ENCODE data around the gene LRRC14B. TPM values are rescaled to one million over a fixed set of nuclear protein-coding genes. Genes with fewer than 3 reads are reported as not detected.

The LRRC14B gene
- total and polyA plus RNA-seq, 8 donors, result 0.05 to 0.37 TPM; not detected in 6

DNA sequence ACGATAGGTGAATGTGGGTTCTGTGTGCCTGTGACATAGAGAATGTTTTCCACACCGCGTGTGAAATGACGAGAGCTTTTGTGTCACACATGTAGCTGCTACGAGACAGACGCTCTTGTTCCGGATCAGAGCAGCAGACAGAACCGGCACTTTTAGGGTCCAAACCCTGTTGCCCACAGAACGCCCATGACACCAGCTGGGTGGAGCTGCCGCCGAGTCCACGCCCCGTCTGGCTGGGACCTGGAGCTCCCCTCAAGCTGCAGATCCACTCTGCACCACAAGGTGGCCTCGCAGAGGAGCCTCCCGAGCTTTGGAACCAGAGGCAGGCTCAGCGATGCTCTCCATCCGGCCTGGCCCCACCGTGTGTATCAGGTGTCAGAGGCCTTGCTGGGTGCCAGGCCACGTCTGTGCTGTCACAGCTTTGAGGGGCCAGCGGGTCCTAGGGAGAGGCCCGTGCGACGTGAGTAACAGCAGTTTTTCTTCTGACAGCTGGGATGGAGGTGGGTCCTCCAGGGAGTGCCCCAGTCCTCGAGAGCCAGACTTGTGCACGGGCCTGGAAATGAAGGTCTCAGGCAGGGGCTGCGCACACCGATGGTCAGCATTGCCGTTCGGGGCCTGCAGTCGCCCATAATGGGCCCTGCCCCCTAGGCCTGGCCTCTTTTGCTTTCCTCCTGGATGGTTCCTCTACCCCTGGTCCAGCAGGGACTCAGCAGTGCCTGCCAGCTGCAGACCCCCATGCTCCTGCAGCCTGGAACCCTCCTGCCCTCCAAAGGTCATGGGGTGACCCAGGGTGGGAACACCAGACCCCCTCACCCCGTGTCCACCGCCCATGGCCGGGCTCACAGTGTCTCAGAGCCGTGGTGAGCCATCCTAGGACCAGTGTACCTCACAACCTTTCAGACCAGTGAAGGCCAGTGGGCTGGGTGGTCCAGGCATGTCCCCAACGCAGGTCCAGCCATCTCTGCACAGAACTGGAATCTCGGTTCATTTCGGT is 2.5 kb upstream of the LRRC14B start:
- H3K27ac ChIP-seq, result peak overlapping the region in 1 of 5 donors; percentile 76
- H3K4me3 ChIP-seq, result peak overlapping the region; percentile 20 to 29 (median 22)
- peak in 1 of 3 donors; percentile 51 for TF ChIP-seq POLR2AphosphoS5 (IDR thresholded peaks at IDR 0.05)
- TF ChIP-seq, protein P1, sequence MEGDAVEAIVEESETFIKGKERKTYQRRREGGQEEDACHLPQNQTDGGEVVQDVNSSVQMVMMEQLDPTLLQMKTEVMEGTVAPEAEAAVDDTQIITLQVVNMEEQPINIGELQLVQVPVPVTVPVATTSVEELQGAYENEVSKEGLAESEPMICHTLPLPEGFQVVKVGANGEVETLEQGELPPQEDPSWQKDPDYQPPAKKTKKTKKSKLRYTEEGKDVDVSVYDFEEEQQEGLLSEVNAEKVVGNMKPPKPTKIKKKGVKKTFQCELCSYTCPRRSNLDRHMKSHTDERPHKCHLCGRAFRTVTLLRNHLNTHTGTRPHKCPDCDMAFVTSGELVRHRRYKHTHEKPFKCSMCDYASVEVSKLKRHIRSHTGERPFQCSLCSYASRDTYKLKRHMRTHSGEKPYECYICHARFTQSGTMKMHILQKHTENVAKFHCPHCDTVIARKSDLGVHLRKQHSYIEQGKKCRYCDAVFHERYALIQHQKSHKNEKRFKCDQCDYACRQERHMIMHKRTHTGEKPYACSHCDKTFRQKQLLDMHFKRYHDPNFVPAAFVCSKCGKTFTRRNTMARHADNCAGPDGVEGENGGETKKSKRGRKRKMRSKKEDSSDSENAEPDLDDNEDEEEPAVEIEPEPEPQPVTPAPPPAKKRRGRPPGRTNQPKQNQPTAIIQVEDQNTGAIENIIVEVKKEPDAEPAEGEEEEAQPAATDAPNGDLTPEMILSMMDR (IDR thresholded peaks at IDR 0.05), result peak in 6 of 7 experiments; percentile 71 to 97 (median 92)
- TF ChIP-seq EP300 (IDR thresholded peaks at IDR 0.05), result no peak
- no peak for TF ChIP-seq POLR2A (IDR thresholded peaks at IDR 0.05)
- intact Hi-C loops (cut with DNase I; ENCODE audit: low total_unique reads), result no loop called here
- DNase-seq, result peak; percentile 92 to 95
- H3K4me1 ChIP-seq, result peaks cover 22 to 41% (median 31%) of the 10 kb centered on the region in 4 donors
- H3K9me3 ChIP-seq, result no peaks in the 10 kb centered on the region
- peaks cover 0 to 45% (median 9%) of the 10 kb centered on the region in 3 donors for H3K27me3 ChIP-seq
- H3K36me3 ChIP-seq, result no peaks in the 10 kb centered on the region
- 32 to 49% (median 40%) methylated on average over 24 to 37 of the region's 37 CpGs for WGBS, 5 donors

DNA sequence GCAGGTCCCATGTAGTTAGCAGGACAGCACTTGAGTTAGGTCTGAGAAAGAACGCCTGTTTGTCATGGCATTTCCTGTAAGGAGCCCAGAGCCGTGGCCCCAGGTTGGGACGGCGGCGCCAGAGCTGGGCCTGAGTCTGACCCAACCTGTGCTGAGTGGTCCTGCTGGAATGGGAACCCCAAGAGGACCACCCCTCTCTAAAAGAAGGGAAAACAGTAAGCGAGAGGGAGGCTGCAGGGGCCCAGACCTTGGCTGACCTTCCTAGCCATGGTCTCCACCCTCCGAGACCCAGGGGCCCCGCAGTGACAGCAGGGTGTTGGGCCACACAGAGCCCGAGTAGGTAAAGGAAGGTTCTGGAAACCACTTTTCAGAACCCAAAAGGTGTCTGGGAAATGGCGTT is 1.8 kb upstream of the LRRC14B start:
- WGBS, 5 donors, result 80 to 92% (median 81%) methylated on average over 7 to 10 of the region's 10 CpGs

DNA sequence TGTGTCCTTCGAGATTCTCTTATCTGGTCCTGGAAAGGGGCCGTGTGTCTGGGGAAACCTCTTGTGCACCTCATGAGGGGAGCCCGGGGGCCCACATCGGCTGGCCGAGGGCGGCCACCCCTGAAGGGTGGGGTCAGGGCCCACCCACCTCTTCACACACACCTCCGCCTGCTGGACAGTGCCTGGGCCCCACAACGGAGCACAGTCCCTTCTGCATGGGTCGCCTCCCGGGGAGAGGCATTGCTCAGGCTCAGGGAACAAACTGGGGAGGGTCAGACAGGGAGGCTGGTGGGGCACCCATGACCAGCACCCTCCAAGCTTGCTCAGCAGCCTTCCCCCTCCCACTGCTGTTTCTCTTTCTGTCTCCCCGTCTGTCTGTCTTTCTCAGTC is 1.3 kb upstream of the LRRC14B start:
- Histone ChIP-seq H3K9me3 (no peaks in the 10 kb centered on the region), H3K36me3 (no peaks in the 10 kb centered on the region), H3K27me3 (peaks cover 0 to 45% (median 9%) of the 10 kb centered on the region in 3 donors), H3K27ac (peak overlapping the region in 2 of 5 donors; percentile 76), H3K4me1 (peaks cover 22 to 40% (median 31%) of the 10 kb centered on the region in 4 donors), H3K4me3 (no peak overlapping the region)
- 54 to 72% (median 68%) methylated on average over 10 to 11 of the region's 11 CpGs for WGBS, 5 donors
- TF ChIP-seq, protein P1 (IDR thresholded peaks at IDR 0.05), result no peak
- TF ChIP-seq POLR2A (IDR thresholded peaks at IDR 0.05) (no peak), EP300 (IDR thresholded peaks at IDR 0.05) (no peak), POLR2AphosphoS5 (IDR thresholded peaks at IDR 0.05) (no peak)
- DNase-seq, result no peak
- intact Hi-C loops (cut with DNase I; ENCODE audit: low total_unique reads), result no loop called here

More for the DNA sequence above, 1.8 kb upstream of the LRRC14B start:
- intact Hi-C loops (cut with DNase I; ENCODE audit: low total_unique reads), result no loop called here
- no peak for TF ChIP-seq POLR2AphosphoS5 (IDR thresholded peaks at IDR 0.05)
- TF ChIP-seq, protein P1 (IDR thresholded peaks at IDR 0.05), result no peak
- TF ChIP-seq EP300 (IDR thresholded peaks at IDR 0.05), result no peak
- TF ChIP-seq POLR2A (IDR thresholded peaks at IDR 0.05), result no peak
- DNase-seq, result no peak
- Histone ChIP-seq H3K4me1 (peaks cover 22 to 41% (median 31%) of the 10 kb centered on the region in 4 donors), H3K27ac (peak overlapping the region in 1 of 5 donors; percentile 76), H3K9me3 (no peaks in the 10 kb centered on the region), H3K36me3 (no peaks in the 10 kb centered on the region), H3K27me3 (peaks cover 0 to 45% (median 9%) of the 10 kb centered on the region in 3 donors), H3K4me3 (no peak overlapping the region)

DNA sequence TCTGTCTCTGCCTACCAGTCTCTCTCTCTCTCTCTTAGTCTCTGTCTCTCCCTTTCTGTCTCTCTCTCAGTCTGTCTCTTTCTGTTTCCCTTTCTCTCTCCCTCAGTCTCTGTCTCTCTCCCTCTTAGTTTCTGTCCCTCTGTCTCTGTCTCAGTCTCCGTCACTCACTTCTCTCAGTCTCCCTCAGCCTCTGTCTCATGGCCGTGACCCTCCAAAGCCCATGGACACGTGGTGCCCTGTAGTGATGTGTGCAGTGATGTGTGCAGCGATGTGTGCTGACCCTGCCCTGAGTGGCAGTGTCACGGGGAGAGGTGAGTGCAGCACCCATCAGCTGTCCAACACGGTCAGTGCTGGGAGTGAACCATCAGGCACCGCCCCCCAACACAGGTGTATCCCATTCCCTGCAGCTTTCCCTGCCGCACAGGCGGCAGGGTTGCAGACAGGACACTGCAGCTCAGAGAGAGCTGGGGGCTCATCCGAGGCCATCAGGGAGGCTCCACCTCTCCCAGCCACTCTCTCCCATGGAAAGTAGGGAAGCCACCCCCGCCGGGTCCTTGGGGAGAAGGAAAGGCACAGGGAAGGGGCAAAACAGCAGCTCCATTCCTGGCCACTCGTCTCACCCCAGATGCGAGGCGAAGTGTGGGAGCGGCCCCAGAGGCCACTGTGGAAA is 794 bp upstream of the LRRC14B start:
- 26 to 65% (median 45%) methylated on average over 11 to 16 of the region's 16 CpGs for WGBS, 5 donors
- Histone ChIP-seq H3K36me3 (no peaks in the 10 kb centered on the region), H3K27me3 (peaks cover 0 to 45% (median 9%) of the 10 kb centered on the region in 3 donors), H3K27ac (peak overlapping the region in 4 of 5 donors; percentile 48 to 76 (median 68)), H3K4me1 (peaks cover 22 to 36% (median 31%) of the 10 kb centered on the region in 4 donors), H3K9me3 (no peaks in the 10 kb centered on the region), H3K4me3 (peak overlapping the region in 2 of 4 donors; percentile 22 to 39)
- intact Hi-C loops (cut with DNase I; ENCODE audit: low total_unique reads), result no loop called here
- no peak for DNase-seq
- TF ChIP-seq EP300 (IDR thresholded peaks at IDR 0.05) (no peak), POLR2AphosphoS5 (IDR thresholded peaks at IDR 0.05) (no peak), POLR2A (IDR thresholded peaks at IDR 0.05) (no peak)
- TF ChIP-seq, protein P1 (IDR thresholded peaks at IDR 0.05), result no peak
